ENCODE measurements around the gene SLC25A29. TPM values are rescaled to one million over a fixed set of nuclear protein-coding genes. Genes with fewer than 3 reads are reported as not detected.
A peak's percentile ranks its signal among the peaks of the same experiment; 100 is the strongest.
"Not testable (repeated sequence)": the region's sequence is repeated elsewhere in the genome, so short reads cannot be mapped to it uniquely, and the experiment has no call there.

SLC25A29 gene
- total RNA-seq, 1 experiment from 2014 or later, result 23.4 TPM

DNA sequence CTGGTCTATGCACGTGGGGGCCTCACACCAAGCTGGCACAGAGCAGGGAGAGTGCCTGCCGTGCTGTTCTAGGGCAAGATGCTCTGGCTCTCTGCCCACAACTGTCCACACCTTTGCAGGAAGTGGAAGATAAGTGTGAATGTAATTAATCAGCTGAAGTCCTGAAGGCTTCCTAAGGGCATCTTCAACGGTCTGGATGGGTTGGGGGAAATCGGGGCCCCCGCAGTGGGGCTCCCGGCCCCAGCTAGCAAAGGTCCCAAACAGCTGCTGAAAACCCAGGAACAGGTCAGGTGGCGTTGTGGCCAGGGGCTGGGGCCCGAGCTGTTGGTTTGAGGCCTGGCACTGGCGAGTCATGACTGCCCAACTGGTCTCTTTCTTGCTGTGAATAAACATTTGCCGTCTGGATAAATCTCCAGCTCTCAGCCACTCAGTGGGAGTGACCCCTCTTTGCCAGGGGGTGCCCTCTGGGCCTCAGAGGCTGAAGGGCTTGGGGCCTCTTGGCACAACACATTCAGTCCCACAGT, 6.7 kb upstream of the SLC25A29 start:
- peak; percentile 52 for DNase-seq (ENCODE audit: low read depth)

DNA sequence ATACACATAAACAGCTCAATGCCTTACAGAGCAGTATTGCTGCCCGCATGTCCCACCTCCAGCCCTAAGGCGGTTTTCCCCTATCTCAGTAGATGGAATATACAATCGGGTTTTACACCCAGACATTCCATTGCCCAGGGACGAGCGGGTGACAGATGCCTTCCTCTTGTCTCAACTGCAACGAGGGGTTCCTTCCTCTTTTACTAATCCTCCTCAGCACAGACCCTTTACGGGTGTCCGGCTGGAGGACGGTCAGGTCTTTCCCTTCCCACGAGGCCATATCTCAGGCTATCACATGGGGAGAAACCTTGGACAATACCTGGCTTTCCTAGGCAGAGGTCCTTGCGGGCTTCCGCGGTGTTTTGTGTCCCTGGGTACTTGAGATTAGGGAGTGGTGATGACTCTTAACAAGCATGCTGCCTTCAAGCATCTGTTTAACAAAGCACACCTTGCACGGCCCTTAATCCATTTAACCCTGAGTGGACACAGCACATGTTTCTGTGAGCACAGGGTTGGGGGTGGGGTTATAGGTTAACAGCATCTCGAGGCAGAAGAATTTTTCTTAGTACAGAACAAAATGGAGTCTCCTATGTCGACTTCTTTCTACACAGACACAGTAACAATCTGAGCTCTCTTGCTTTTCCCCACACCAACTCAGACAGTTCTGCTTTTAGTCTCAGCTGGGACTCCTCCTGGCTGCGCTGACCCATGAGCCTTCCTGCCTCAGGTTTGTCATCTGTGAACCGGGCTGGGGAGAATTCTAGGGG, 6.0 kb upstream of the SLC25A29 start:
- DNase-seq (ENCODE audit: low read depth), result not testable (repeated sequence)

DNA sequence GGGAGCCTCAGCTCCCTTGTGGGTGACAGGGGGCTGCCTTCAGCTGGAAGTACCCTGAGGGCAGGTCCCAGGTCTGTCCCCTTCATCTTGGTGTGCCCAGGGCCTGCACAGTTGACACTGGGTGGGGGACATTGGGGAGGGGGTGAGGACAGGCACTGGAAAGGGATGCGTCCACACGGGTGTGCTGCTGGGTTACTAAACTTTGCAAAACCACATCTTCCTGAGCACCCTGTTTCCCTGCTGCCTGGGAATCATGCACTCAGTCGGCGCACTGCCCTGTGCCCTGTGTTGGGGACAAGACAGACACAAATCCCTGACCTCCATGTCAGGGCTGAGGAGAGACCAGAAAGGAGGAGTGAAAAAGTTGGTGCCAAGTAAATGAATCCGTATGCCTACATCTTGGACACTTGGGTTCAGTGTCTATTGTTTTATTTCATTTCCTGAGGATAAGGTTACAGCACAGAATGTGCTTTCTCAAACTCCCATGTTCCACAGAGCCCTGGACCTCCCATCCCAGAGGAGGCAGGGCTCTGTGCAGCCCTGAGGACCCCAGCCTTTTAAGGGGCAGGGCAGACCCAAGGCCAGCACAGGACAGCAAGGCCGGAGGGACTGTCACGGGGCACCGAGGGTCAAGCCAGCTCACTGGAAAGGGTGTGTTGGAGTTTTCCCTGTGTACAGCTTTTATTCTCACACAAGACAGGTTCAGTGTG, 2.9 kb upstream of the SLC25A29 start:
- no peak for DNase-seq (ENCODE audit: low read depth)

DNA sequence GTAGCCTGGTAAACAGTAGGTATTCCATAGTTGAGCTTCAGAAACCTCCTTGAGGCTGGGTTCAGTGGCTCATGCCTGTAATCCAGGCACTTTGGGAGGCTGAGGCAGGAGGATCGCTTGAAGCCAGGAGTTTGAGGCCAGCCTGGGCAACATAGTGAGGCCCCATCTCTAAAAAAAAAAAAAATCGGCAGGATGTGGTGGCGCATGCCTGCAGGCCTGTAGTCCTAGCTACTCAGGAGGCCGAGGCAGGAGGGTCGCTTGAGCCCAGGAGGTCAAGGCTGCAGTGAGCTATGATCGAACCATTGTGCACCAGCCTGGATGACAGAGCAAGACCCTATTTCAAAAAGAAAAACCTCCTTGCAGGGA, 2.2 kb upstream of the SLC25A29 start:
- DNase-seq (ENCODE audit: low read depth), result not testable (repeated sequence)

DNA sequence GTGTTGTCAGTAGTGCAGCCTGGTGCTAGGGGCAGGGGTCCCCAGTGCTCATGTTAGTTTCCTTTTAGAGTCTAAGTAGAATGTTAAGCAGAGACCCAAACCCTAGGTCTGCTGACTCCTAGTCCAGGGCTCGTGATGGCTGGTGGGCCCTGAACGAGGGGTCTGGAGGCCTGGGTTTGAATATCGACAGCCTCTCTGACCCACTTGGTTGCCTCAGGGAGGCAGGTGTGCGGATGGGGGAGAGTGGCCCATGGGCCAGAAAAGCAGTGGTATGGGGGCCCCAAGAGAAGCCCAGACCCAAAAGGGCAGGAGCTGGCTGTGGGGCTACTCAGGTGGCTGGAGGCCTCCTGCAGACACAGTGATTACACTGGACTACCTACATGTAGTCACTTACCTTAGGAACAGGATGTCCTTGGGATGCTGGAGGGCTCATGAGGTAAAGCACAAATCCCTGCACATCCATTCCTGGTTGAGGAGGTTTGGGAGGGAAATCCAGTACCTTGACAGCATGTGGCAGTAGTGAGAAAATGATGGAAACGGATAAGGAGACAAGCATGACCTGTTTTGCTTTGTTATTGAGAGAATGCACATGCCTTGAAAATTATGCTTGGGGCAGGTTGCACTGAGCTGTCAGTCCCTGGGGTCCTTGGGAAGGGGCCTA, 1.7 kb upstream of the SLC25A29 start:
- no peak for DNase-seq (ENCODE audit: low read depth)

DNA sequence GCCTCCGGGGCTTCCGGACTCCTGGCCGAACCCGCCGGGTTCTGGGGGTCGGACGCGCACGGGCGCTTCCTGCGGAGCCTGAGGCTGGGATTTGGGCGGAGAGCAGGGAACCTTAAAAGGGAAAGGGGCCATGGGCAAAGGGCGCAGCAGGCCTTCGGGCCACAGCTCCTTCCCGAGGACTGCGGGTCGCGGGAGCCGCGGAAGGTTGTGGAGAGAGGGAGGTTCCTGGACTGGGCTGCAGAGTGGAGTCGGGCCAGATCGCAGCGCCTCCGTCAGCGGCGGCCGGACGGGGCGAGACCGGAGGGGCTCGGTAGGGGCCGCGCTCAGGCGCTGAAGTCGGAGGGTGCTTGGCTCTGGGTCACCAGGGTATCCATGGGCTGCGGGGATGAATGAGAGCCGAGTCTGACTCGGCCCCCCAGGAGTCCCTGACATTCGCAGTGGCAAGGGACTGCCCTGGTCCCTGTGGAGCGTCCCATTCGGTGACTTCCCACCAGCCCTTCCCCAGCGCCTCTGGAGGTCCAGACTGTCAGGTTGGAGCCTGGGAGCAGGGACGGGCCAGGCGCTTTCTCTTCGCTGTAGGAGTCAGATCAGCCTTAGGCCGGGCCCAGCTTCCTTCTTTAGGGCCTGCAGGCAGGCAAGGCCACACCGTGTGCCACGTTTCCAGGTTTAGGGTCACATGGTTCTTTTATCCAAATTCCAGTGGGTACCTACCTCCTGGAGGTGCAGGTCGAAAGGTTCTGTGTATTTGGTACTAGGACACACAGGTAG, 938 bp upstream of the SLC25A29 start:
- DNase-seq (ENCODE audit: low read depth), result peak; percentile 12

DNA sequence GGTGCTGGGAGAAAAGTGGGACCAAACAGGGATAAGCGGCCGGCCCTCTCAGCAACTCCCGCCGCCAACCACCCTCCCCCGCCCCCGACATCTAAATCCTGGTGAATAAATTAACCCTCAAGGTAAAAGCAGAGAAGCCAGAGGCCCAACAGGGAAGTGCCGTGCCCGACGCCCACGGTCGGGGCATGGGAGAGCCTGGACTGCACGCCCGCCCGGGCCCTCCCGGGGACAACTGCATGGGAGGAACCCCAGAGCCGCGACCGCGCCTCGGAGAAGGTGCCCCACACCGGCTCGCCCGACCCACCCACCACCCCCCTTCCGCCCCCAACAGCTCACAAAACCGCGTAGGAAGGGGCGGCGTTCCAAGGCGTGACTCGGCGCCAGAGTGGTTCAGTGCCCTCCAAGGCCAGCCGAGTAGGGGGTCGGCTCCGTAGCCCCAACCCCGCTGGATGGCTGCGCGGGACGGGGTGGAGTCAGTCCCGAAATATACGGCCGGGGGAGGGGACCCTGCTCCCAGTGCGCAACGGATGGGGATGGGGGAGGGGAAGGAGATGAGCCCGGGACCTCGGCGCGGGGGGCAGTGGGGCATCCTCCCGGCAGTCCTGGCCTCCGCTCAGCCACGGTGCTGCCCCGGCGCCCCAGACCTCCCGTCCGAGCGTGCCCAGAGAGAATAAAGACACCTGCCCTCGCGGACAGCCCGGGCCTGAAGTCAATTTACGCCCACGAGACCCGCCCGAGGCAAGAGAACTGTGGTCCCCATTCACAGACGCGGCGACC, 732 bp downstream of the SLC25A29 start:
- no peak for DNase-seq (ENCODE audit: low read depth)

DNA sequence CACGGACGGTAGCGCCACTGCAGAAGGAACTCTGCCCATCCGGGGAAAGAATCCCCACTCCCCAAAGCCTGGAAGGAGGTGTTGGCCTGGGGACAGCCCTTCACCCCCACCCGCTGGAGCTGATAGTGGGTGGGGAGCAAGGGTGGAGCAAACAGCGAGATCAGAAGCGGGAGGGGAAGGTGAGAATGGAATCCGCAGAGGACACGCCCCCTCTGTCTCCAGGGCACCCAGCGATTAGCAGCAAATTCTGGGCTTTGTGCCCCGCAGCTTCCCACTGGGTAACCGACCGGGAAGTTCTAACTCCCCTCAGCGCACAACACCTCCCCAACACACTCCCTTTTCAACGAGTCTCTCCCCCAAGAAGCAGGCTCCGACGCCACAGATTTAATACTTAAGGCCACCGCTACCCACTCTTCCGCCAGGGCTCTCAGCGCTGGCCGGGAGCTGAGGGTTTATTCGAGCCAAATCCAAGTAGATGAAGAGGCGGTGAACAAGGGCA, 1.4 kb downstream of the SLC25A29 start:
- DNase-seq (ENCODE audit: low read depth), result peak; percentile 15

DNA sequence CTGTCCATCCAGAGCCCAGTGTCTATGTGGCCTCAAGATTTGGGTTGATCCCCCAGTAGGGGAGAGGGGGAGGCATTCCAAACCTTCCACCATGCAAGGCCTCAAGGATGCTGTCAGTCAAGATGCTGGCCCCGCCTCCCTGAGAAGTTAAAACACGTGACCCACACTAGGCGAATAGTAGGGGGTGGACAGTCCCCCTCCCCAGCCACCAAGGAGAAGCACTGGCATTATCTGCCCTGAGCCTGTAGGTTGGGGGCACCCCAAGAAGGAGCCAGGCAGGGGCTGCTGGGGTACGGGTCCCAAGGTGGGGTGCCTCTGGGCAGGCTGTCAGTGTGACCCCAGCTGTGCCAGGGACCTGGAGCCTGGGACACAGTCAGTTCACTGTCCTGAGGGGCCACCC, 2.3 kb downstream of the SLC25A29 start:
- DNase-seq (ENCODE audit: low read depth), result no peak

DNA sequence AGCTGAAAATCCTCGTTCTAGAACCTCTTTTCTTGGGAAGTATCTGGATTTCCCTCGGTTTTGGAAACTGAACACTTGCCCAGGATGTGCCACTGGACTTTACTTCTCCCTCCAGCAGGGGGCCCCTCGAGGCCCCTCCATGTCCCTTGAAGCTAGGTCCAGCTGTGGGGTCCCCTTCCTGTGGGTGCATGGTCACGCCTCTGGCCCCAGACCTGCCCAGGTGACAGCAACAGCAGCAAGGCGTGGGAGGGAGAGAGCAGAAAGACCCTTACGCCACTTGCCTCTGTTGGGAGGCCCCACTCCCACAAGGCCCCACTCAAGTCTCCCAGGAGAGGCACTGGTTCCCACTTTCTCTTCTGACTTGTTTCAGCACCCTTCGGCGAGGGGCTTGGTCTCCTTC, 3.1 kb downstream of the SLC25A29 start:
- DNase-seq (ENCODE audit: low read depth), result no peak

DNA sequence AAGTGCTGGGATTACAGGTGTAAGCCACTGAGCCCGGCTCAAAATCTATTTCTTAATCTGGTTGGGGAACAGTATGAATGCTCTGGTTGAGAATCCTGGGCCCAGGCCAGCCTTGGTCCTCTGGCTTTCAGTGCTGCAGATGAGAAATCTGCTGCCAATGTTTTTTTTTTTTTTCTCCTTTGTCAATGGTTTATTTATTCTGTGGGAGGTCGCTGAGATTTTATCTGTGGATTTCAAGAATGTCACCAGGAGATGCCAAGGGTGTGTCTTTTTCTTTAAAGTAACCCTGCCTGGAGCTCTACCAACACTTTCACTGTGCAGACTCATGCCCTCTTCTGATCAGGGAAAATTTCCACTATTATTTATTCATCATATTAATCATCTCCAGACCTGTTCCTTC, 3.6 kb downstream of the SLC25A29 start:
- no peak for DNase-seq (ENCODE audit: low read depth)

DNA sequence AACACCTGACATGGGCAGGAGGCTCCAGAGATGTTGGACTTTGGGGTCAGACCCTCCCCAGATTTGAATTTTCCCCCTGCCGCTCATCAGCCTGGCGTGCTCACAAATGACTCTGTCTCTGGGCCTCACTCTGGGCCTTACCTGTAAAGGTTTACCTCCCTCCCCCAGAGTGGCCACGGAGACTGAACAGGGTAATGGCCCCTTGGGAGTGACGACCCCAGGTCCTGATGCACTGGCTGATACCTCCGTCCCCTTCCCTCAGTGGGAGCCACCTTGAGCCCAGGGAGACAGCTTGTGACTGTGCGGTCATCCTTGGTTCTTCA, 7.0 kb downstream of the SLC25A29 start:
- no peak for DNase-seq (ENCODE audit: low read depth)

DNA sequence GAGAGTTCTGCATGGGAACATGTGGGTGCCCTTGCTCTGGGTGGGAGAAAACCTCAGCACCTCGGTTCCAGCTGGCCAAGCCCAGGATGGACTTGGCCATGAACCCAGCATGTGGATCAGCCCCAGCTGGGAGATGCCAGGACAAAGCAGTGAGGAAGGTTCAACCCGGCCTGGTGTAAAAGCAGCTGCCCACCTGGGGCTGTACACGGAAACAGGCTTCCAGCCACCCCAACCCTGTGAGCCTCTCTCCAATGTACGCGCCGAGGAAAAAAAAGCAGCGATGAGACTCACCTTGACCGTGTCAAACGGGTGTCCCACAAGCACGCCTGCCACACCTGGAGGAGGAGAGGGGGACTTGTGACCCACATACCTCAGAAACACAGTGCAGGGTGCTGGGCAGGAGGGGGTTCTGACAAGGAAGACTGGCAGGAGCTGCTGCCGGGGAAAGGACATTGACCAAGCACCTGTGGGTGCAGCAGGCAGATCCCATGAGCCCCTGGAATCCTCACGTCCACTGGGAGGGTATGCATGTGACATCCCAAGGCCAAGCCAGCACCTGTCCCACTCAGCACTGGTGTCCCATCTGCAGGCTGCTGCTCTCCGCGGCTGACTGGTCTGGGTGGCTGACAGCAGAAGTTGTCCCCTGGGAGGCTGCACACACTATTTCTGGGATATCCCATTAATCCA, 7.5 kb downstream of the SLC25A29 start:
- DNase-seq (ENCODE audit: low read depth), result no peak

DNA sequence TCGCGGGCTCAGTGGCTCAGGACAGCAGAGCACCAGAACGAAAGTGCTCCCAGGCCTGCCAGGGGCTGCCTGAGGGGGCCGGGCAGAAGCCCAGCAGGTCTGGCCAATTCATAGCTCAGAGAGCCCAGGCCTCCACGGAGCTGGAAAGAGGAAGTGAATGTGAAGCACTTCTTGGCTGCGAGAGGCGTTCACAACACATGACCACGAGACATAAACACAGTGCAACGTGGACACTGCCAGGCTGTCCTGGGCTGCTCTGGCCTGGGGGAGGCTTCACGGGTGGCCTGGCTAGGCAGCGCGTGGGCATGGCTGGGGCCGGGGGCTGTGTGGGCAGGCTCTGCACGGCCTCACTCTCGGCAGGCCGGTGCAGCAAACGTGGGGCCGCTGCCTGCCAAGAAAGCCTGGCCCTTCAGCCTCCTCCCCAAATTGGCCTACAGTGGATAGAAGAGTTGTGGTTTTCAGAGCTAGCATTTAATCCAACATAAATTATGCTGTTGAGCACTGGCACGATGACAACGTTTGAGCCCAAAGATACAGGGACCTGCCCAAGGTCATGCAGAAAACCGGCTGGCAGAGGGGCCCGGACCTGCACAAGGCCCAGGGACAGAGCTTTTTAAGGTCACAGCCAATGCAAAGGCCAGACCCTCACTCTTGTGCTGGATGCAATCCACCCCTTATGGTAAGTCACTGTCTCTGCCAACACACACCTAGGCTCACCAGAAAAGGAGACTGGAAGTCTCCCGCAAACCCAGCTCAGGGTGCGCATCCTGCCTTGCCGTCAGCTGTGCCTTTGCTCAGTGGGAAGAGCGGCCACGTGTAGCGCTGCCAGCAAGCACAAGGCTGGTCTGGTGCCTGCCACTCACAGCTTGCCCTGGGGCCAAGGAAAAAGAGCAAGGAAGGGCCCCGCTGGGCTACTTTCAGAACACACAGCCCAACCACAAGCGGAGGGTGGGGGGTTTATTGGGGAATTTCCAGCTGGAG, 8.6 kb downstream of the SLC25A29 start:
- no peak for DNase-seq (ENCODE audit: low read depth)

DNA sequence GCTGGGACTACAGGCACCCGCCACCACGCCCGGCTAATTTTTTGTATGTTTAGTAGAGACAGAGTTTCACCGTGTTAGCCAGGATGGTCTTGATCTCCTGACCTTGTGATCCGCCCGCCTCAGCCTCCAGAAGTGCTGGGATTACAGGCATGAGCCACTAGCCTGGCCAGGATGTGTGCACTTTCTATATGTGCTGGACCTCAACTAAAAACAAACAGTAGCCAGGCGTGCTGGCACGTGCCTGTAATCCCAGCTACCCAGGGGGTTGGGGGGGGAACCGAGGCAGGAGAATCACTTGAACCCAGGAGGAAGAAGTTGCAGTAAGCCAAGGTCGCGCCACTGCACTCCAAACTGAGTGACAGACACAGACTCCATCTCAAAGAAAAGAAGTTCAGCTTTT, 9.5 kb downstream of the SLC25A29 start:
- DNase-seq (ENCODE audit: low read depth), result not testable (repeated sequence)

DNA sequence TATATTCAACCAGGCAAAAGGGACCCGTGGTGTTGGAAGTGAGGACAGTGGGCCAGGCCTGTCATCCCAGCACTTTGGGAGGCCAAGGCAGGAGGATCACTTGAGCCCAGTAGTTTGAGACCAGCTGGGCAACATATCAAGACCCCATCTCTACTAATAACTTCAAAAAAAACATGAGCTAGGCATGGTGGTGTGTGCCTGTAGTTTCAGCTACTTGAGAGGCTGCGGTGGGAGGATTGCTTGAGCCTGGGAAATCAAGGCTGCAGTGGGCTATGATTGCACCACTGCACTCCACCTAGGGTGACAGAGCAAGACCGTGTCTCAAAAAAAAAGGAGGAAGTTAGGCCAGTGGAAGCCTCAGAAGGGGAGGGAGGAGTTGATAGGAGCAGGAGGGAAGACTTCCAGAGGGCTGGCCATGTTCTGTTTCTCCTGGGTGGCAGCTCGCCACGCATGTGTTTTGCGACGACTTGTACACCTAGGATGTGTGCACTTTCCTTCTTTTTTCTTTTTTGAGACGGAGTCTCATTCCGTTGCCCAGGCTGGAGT, 10.1 kb downstream of the SLC25A29 start:
- no peak for DNase-seq (ENCODE audit: low read depth)

DNA sequence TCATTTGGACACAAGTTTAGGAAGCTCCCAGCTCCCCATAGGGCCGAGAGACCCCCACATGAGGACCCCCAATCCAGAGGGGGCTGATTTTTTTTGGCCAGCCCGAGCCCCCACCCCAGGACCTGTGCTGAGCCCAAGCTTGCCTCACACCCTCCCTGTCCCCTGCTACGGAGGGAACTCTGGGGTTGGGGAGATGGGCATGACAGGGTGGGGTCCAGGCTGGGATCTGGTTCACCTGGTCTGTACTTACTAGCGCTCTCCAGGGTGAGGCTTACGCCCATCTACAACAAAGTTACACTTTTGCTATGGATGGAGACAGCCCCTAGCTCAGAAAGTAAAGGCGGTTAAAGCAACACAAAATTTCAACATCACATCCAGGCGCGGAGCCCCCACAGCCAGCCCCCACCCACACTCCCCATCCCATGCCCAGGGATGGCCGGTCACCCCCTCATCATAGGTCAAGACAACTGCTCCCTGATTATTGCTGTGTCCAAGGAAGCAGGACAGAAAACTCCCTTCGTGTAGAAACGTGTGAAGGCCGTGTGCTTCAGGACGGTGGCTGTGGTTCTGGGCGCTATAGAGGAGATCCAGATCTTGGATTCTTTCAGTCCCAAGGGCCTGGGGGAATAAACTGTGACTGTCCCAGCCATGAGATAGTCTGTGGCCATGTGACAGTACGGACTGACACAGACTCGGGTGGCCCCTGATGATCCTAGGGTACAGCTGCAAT, 10.7 kb downstream of the SLC25A29 start:
- no peak for DNase-seq (ENCODE audit: low read depth)

DNA sequence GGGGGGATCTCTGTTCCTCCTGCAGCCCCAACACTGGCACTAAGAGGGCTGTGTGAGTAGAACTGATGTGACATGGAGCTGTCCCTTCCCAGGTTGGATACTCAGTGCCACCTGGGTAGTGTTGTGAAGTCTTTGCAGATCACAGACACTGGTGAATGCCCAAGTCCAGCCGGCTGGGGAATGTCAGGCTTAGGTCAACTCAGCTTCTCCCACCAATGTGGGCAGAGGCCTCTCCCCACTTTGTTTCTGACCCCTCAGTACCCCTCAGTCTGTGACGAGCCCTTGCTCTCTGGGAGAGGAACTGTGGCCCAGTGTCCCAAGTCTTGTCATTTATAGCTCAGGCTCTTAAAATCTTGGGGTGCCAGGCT, 11.3 kb downstream of the SLC25A29 start:
- no peak for DNase-seq (ENCODE audit: low read depth)
